ENCODE results near the gene CILP2.

Gene CILP2

GRCh38 chr19:19544257-19544953 lies 6.3 kb downstream of the CILP2 start:
- in situ Hi-C loops (cut with MboI; ENCODE audit: low sequenced_read_pairs), result no loop called here

GRCh38 chr19:19544954-19545591 lies 7.0 kb downstream of the CILP2 start:
- in situ Hi-C loops (cut with MboI; ENCODE audit: low sequenced_read_pairs), result no loop called here

GRCh38 chr19:19545707-19546106 lies 7.6 kb downstream of the CILP2 start:
- in situ Hi-C loops (cut with MboI; ENCODE audit: low sequenced_read_pairs), result no loop called here

GRCh38 chr19:19546751-19547162 lies 8.7 kb downstream of the CILP2 start:
- in situ Hi-C loops (cut with MboI; ENCODE audit: low sequenced_read_pairs), result no loop called here

- in situ Hi-C loops (cut with MboI; ENCODE audit: low sequenced_read_pairs), result no loop called here
These were observed 9.7 kb downstream of the CILP2 start for GRCh38 chr19:19547674-19548336.

- in situ Hi-C loops (cut with MboI; ENCODE audit: low sequenced_read_pairs), result no loop called here
These were observed 11.1 kb downstream of the CILP2 start for GRCh38 chr19:19548915-19549759.

- in situ Hi-C loops (cut with MboI; ENCODE audit: low sequenced_read_pairs), result no loop called here
These were observed 11.9 kb downstream of the CILP2 start for GRCh38 chr19:19549804-19550464.

GRCh38 chr19:19550485-19550929 lies 12.4 kb downstream of the CILP2 start:
- in situ Hi-C loops (cut with MboI; ENCODE audit: low sequenced_read_pairs), result no loop called here

GRCh38 chr19:19550972-19551852 lies 13.1 kb downstream of the CILP2 start:
- in situ Hi-C loops (cut with MboI; ENCODE audit: low sequenced_read_pairs), result no loop called here

- in situ Hi-C loops (cut with MboI; ENCODE audit: low sequenced_read_pairs), result no loop called here
These were observed 13.8 kb downstream of the CILP2 start for GRCh38 chr19:19551853-19552192.

GRCh38 chr19:19552798-19553197 lies 14.7 kb downstream of the CILP2 start:
- in situ Hi-C loops (cut with MboI; ENCODE audit: low sequenced_read_pairs), result no loop called here

- in situ Hi-C loops (cut with MboI; ENCODE audit: low sequenced_read_pairs), result no loop called here
These were observed 15.6 kb downstream of the CILP2 start for GRCh38 chr19:19553670-19554069.

GRCh38 chr19:19554074-19555023 lies 16.3 kb downstream of the CILP2 start:
- in situ Hi-C loops (cut with MboI; ENCODE audit: low sequenced_read_pairs), result no loop called here

- in situ Hi-C loops (cut with MboI; ENCODE audit: low sequenced_read_pairs), result no loop called here
These were observed 20.0 kb downstream of the CILP2 start for GRCh38 chr19:19558055-19558454.

GRCh38 chr19:19558636-19559035 lies 20.6 kb downstream of the CILP2 start:
- in situ Hi-C loops (cut with MboI; ENCODE audit: low sequenced_read_pairs), result no loop called here

- in situ Hi-C loops (cut with MboI; ENCODE audit: low sequenced_read_pairs), result no loop called here
These were observed 21.9 kb downstream of the CILP2 start for GRCh38 chr19:19559931-19560330.

- in situ Hi-C loops (cut with MboI; ENCODE audit: low sequenced_read_pairs), result no loop called here
These were observed 24.0 kb downstream of the CILP2 start for GRCh38 chr19:19561946-19562664.

Data from hTERT RPE-1 (cell line).